Renal pelvis (tissue), 4 donors: Measurements from ENCODE around the gene SST. TPM values are rescaled to one million over a fixed set of nuclear protein-coding genes. Genes with fewer than 3 reads are reported as not detected.
"Not testable (repeated sequence)": the region's sequence is repeated elsewhere in the genome, so short reads cannot be mapped to it uniquely, and the experiment has no call there.

ENCODE experiments used
- DNase-seq: peaks from one replicate; pipeline ENCODE4 v3.0.0-alpha.2; 2013
- polyA plus RNA-seq, 3 donors: library from polyadenylated mRNA; unstranded; fragments of 120-200 nt; gene quantifications; one replicate each; pipeline ENCODE4 v1.2.1, GENCODE V29; 2013; ENCODE audit not compliant: insufficient read length in 3 of 3

Gene SST
- polyA plus RNA-seq, 3 donors = 0.78 to 4.0 (median 0.99) TPM

DNA sequence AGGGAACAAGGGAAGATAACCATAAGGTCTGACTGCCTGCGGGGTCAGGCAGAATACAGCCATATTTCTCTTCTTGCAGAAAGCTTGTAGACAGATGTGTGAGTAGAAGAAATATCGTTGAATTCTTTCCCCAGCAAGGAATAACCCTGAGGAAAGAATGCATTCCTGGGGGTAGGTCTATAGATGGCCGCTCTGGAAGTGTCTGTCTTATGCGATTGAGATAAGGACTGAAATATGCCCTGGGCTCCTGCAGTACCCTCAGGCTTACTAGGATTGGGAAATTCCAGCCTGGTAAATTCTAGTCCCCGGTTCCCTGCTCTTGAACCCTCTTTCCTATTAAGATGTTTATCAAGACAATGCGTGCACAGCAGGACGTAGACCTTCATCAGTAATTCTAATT is 15.8 kb upstream of the SST start:
- DNase-seq = no peak

DNA sequence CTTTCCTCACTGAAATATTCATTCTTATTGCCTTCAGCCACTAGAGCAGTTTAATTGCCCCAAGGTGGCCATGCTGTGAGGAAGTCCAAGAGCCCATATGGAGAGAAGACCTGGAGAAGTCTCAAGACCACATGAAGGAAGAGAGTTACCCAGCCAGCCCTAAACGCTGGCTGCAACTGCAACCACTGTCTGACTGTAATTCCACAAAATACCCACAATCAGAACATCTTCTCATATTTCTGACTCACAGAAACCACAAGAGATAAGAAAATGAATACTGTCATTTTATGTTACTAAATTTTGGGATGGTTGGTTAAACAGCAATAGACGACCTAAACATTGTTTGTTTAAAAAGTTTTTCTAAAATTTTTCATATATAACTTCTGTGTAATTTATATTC is 14.7 kb upstream of the SST start:
- DNase-seq = no peak

GRCh38 chr3:187684444-187684843 is 14.2 kb upstream of the SST start:
- no peak for DNase-seq

- not testable (repeated sequence) for DNase-seq
Observed at GRCh38 chr3:187681756-187682155, 11.6 kb upstream of the SST start.

DNA sequence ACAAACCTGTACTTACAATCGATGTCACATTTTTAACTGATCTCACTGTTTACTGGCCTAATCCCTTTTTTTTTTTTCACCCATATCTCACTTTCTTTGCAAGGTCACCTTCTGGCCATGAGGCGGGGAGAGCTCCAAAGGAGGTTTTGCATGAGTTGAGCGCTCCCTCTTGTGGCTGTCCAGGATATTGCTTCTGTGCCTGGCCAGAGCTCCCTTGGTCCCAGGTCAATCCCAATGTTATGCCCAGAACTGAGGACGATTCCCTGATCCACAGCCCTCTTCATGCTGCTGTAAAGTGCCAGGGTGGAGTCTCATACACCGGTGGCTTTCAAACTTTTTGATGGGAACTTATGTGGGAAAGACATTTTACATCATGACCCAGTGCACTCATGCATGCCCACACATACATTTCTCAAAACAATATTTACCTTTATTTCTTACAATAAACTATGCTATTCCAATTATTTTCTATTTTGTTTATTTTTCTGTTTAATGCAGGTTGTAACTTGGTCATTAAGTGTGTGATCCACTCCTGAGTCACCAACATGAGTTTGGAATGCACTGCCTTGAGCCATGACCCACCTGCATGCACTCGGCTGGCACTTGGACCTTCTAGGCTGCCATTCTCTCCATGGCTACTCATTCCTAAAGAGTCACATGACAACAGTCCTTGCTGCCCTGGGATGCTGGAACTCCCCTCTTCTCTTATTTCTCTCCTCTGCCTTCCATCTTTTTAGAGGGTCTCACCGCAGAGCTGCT is 9.6 kb upstream of the SST start:
- DNase-seq = peak; percentile 68

DNA sequence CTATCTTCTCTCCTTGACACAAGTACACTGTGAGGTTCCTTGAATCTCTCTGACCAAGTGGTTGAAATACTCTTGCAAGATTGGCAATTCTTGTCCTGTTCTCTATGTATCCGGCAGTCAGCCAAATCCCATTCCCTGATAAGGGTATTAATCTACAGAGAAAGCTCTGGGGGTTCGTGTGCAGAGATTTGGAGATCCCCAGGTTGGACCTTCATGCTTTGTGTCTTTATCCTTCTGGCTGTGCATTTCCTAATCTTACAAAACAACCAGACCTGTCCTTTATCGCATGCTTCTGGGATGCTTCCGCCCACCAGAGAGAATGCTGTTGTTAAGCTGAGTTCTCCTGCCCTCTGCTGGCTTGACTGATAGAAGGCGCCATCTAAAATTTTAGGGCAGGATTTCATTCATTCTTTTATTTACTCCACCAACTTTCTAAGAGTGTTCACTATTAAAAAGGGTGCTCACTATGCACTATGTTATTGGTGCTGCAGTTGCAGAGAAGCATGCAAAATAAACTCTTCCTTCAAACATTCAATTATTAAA is 8.6 kb upstream of the SST start:
- peak; percentile 61 for DNase-seq

- DNase-seq = no peak
Observed at GRCh38 chr3:187677604-187678003, 7.4 kb upstream of the SST start.

- DNase-seq = no peak
Observed at GRCh38 chr3:187673012-187673411, 2.8 kb upstream of the SST start.

- DNase-seq = no peak
Observed at GRCh38 chr3:187667526-187667925, 2.7 kb downstream of the SST start.

DNA sequence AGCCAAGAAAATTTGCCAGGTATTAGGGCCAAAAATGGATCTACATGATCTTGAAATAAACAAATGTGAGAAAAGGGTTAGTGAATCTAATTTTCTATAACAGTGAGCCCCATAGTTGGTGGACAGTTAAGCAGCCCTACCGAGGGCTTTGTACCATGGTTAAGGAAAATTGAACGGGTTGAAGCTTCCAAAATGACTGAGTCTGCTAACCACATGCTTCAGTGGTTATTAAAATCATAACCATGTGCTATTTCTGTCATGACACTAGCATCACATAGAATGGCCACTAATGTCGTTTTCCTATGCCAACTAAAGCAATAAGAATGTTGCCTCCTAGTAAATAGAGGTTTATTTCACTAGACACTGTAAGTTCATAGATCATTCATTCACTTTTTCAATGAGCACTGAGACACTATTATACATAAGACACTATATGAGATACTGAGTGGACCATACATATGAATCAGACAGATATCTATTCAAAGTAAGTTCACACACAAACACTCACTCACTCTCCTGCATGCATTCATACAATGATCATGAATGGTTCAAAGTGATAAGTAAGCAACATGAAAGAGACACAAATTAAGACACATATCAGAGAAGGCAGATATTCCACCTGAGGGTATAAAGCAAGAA is 4.3 kb downstream of the SST start:
- DNase-seq = no peak

DNA sequence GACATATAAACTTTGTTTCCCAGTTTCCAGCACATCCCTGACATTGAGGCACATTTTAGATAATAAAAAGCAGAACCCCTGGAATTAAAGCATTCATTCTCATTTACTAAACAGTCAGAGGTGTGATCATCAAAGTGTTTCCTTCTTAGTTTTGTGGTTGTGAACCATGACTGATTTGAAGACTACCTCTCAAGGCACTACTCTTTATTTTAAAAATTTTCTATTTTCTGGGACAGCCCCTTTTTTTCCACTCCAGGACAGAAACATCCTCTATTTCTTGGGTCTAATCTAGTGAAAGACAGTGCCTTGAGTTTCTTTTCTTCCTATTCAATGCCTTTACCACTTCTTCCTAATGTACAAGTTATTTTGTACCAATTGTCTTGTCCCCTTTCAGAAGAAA is 5.2 kb downstream of the SST start:
- DNase-seq = no peak

DNA sequence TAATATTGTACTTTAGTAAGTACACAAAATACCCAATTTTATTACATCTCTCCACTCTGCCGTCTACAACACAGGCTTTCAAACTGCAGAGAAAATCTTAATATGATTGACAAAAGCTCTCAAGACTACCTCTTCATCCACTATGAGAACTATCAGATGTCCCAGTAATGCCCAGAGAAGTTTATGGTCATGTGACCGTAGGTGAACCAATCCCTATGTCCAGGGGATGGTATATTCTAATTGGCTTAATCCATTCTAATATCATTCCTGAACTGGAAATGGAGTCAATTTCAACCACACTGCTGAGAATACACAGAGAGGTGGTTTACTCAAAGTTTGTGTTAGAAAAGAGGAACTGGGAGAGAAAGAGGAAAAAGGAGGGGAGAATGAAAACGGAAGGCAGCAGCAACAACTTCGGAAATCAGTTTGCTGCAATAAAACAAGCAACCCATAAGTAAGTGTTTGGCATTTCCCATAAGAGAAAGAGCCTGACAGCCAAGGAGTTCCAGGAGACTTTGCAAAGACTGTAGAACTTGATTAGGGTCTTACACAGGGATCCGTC is 7.3 kb downstream of the SST start:
- DNase-seq = no peak

- DNase-seq = no peak
Observed at GRCh38 chr3:187661267-187661666, 8.9 kb downstream of the SST start.

DNA sequence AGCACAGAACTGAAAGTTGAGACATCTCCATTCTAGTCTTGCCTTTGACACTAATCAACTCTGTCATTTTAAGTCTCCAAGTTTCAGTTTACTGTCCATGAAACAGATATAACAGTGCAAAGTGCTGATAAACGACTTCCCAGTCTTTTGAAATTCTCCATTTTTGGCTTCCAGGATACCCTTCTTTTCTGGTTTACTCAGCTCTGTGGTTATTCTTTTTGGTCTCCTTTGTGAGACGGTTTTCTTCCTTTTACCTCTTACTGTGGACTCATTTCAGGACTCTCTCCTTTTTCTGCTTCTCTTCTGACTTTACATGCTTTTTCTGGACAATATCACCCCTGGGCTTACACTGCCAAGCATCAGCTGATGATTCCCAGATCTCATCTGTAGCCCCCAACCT is 18.9 kb downstream of the SST start:
- DNase-seq = no peak

GRCh38 chr3:187648177-187648576 is 22.0 kb downstream of the SST start:
- no peak for DNase-seq

GRCh38 chr3:187646906-187647660 is 23.1 kb downstream of the SST start:
- no peak for DNase-seq

- DNase-seq = not testable (repeated sequence)
Observed at GRCh38 chr3:187645379-187645778, 24.8 kb downstream of the SST start.

GRCh38 chr3:187642861-187643260 is 27.3 kb downstream of the SST start:
- no peak for DNase-seq

- DNase-seq = peak; percentile 7
Observed at GRCh38 chr3:187641320-187642016, 28.7 kb downstream of the SST start.

DNA sequence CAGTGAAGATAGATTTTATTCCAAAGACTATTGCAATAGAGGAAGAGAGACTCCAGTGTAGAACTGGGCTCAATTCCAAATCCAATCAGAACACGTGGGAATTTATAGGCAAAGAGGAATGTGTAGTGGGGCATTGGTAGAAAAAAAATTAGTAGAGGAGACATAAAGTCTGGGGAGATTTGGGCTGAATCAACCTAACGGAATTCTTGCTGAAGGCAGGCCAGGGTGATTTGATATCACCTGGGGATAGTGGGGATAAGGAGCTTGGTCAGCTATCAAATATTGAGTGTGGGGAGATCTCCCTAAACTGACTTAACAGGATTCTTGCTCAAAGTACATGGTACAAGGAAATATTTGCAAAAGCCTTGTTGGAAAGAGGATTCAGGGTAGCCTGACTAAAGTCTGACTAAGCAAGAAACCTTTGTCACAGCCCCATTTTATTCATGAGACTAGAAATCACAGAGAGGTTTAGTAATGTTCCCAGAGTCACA is 29.6 kb downstream of the SST start:
- DNase-seq = no peak

- no peak for DNase-seq
Observed at GRCh38 chr3:187639927-187640568, 30.1 kb downstream of the SST start.
